PFSK-1 (cell line): ENCODE measurements around the gene HOXC11.

Experiments used
- FOXP2 ChIP-seq: optimal IDR thresholded peaks from 2 replicates; pipeline ENCODE3; 2011; ENCODE audit warnings: borderline replicate concordance, control low read depth, inconsistent platforms; ENCODE audit not compliant: insufficient read depth; ENCODE audit errors: extremely low read length, extremely low read depth
- POLR2AphosphoS5 ChIP-seq: IDR thresholded peaks from 2 replicates; pipeline ENCODE4 v1.6.1; 2012; ENCODE audit warnings: low read depth, mild to moderate bottlenecking, control low read depth, low read length, moderate library complexity
- SIN3A ChIP-seq: IDR thresholded peaks from 2 replicates; pipeline ENCODE4 v1.6.1; 2012; ENCODE audit warnings: mild to moderate bottlenecking, low read length, moderate library complexity, borderline replicate concordance; ENCODE audit not compliant: insufficient read depth
- TAF1 ChIP-seq: IDR thresholded peaks from 2 replicates; pipeline ENCODE4 v1.6.1; 2012; ENCODE audit warnings: low read length, control low read depth, borderline replicate concordance; ENCODE audit not compliant: insufficient read depth
- TF ChIP-seq, protein P1 (sequence below), 2 experiments: IDR thresholded peaks; 2 replicates each; pipeline versions ENCODE4 v1.6.1 to v1.8.0; 2011 to 2012; ENCODE audit warnings: low read depth in 2 of 2, low read length in 2 of 2, control low read depth in 1 of 2, inconsistent platforms in 1 of 2, mild to moderate bottlenecking in 1 of 2, moderate library complexity in 1 of 2; ENCODE audit not compliant: insufficient read depth in 1 of 2

- no peak for TF ChIP-seq POLR2AphosphoS5
- no peak for TF ChIP-seq TAF1
- TF ChIP-seq, protein P1, sequence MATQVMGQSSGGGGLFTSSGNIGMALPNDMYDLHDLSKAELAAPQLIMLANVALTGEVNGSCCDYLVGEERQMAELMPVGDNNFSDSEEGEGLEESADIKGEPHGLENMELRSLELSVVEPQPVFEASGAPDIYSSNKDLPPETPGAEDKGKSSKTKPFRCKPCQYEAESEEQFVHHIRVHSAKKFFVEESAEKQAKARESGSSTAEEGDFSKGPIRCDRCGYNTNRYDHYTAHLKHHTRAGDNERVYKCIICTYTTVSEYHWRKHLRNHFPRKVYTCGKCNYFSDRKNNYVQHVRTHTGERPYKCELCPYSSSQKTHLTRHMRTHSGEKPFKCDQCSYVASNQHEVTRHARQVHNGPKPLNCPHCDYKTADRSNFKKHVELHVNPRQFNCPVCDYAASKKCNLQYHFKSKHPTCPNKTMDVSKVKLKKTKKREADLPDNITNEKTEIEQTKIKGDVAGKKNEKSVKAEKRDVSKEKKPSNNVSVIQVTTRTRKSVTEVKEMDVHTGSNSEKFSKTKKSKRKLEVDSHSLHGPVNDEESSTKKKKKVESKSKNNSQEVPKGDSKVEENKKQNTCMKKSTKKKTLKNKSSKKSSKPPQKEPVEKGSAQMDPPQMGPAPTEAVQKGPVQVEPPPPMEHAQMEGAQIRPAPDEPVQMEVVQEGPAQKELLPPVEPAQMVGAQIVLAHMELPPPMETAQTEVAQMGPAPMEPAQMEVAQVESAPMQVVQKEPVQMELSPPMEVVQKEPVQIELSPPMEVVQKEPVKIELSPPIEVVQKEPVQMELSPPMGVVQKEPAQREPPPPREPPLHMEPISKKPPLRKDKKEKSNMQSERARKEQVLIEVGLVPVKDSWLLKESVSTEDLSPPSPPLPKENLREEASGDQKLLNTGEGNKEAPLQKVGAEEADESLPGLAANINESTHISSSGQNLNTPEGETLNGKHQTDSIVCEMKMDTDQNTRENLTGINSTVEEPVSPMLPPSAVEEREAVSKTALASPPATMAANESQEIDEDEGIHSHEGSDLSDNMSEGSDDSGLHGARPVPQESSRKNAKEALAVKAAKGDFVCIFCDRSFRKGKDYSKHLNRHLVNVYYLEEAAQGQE (IDR thresholded peaks at IDR 0.05; ENCODE audit: insufficient read depth in 1 of 2, low read depth in 2 of 2, low read length in 2 of 2): no peak
- no peak for TF ChIP-seq SIN3A
- no peak for TF ChIP-seq FOXP2
These were observed 37.4 kb downstream of the HOXC11 start for GRCh38 chr12:54010053-54010971.
